Measurements from ENCODE around the gene CHST11.

The CHST11 gene

GRCh38 chr12:104681012-104681690 is 224.4 kb downstream of the CHST11 start:
- no peak for DNase-seq

- DNase-seq: no peak
Measured at GRCh38 chr12:104682790-104683279, 226.1 kb downstream of the CHST11 start.

GRCh38 chr12:104683831-104684503 is 227.2 kb downstream of the CHST11 start:
- DNase-seq: no peak

GRCh38 chr12:104684884-104685283 is 228.1 kb downstream of the CHST11 start:
- DNase-seq: no peak

- DNase-seq: no peak
Measured at GRCh38 chr12:104685366-104685765, 228.6 kb downstream of the CHST11 start.

- no peak for DNase-seq
Measured at GRCh38 chr12:104686196-104686595, 229.4 kb downstream of the CHST11 start.

- no peak for DNase-seq
Measured at GRCh38 chr12:104687823-104688573, 231.2 kb downstream of the CHST11 start.

- DNase-seq: no peak
Measured at GRCh38 chr12:104689635-104690034, 232.9 kb downstream of the CHST11 start.

- DNase-seq: no peak
Measured at GRCh38 chr12:104691721-104692556, 235.2 kb downstream of the CHST11 start.

GRCh38 chr12:104692557-104693218 is 235.9 kb downstream of the CHST11 start:
- no peak for DNase-seq

GRCh38 chr12:104693493-104693892 is 236.7 kb downstream of the CHST11 start:
- no peak for DNase-seq

GRCh38 chr12:104694161-104694560 is 237.4 kb downstream of the CHST11 start:
- no peak for DNase-seq

GRCh38 chr12:104694711-104695110 is 238.0 kb downstream of the CHST11 start:
- no peak for DNase-seq

GRCh38 chr12:104695453-104696148 is 238.9 kb downstream of the CHST11 start:
- DNase-seq: peak; percentile 51

- DNase-seq: no peak
Measured at GRCh38 chr12:104697186-104697585, 240.4 kb downstream of the CHST11 start.

GRCh38 chr12:104698871-104699270 is 242.1 kb downstream of the CHST11 start:
- no peak for DNase-seq

- no peak for DNase-seq
Measured at GRCh38 chr12:104699489-104700190, 242.9 kb downstream of the CHST11 start.

- no peak for DNase-seq
Measured at GRCh38 chr12:104700324-104700723, 243.6 kb downstream of the CHST11 start.

- no peak for DNase-seq
Measured at GRCh38 chr12:104701301-104701700, 244.6 kb downstream of the CHST11 start.

GRCh38 chr12:104701756-104702155 is 245.0 kb downstream of the CHST11 start:
- no peak for DNase-seq
